NB4 (cell line): ENCODE measurements around the gene PNKP.

ENCODE experiments used
- DNase-seq: peaks from one replicate; pipeline ENCODE4 v3.0.0; 2010; ENCODE audit warnings: low read depth
- H3K4me3 ChIP-seq: one replicate; pipeline ENCODE4 v1.5.1; 2011; ENCODE audit warnings: mild to moderate bottlenecking, low read depth, low read length, moderate library complexity
- CTCF ChIP-seq: IDR thresholded peaks from one replicate; pipeline ENCODE4 v1.5.1; 2012; ENCODE audit warnings: low read depth, low read length
- MAX ChIP-seq: IDR thresholded peaks from 2 replicates; pipeline ENCODE4 v1.6.1; 2011; ENCODE audit warnings: low read depth, low read length
- MYC ChIP-seq: IDR thresholded peaks from 2 replicates; pipeline ENCODE4 v1.6.1; 2011; ENCODE audit warnings: low read depth, low read length
- POLR2A ChIP-seq: IDR thresholded peaks from 2 replicates; pipeline ENCODE4 v1.6.1; 2011; ENCODE audit warnings: mild to moderate bottlenecking; ENCODE audit not compliant: insufficient read length; ENCODE audit errors: extremely low read depth

PNKP gene

GRCh38 chr19:49840321-49840720 lies 27.1 kb downstream of the PNKP start:
- TF ChIP-seq POLR2A, result no peak
- TF ChIP-seq MYC, result no peak
- TF ChIP-seq CTCF, result no peak
- TF ChIP-seq MAX, result no peak
- no peak for DNase-seq
- no peak overlapping the region for H3K4me3 ChIP-seq

- no peak for DNase-seq
- no peak overlapping the region for H3K4me3 ChIP-seq
- TF ChIP-seq MAX, result no peak
These were observed 27.7 kb downstream of the PNKP start for GRCh38 chr19:49839713-49840112.

- TF ChIP-seq MAX (no peak), POLR2A (no peak), MYC (no peak)
- no peak overlapping the region for H3K4me3 ChIP-seq
- DNase-seq, result no peak
These were observed 28.3 kb downstream of the PNKP start for GRCh38 chr19:49838885-49839588.

- H3K4me3 ChIP-seq, result no peak overlapping the region
- TF ChIP-seq MYC (no peak), POLR2A (no peak), CTCF (no peak), MAX (no peak)
- DNase-seq, result no peak
These were observed 30.0 kb downstream of the PNKP start for GRCh38 chr19:49837425-49837824.

- no peak for TF ChIP-seq MAX
- TF ChIP-seq MYC, result no peak
- TF ChIP-seq POLR2A, result no peak
- TF ChIP-seq CTCF, result no peak
- peak; percentile 85 for DNase-seq
- no peak overlapping the region for H3K4me3 ChIP-seq
These were observed 30.4 kb downstream of the PNKP start for GRCh38 chr19:49837009-49837310.

GRCh38 chr19:49836176-49837008 lies 31.0 kb downstream of the PNKP start:
- TF ChIP-seq MYC (no peak), CTCF (no peak), MAX (no peak), POLR2A (no peak)
- peak; percentile 28 for DNase-seq
- H3K4me3 ChIP-seq, result no peak overlapping the region
